HG03135 (cell line): Measurements from ENCODE around the gene FOLR2.

Experiments used
- ATAC-seq: cut with Tn5 transposase; IDR thresholded peaks from one replicate; pipeline ENCODE4 v1.9.1; 2021; ENCODE audit warnings: mild to moderate bottlenecking, moderate library complexity; ENCODE audit not compliant: unreplicated experiment

FOLR2 gene

DNA sequence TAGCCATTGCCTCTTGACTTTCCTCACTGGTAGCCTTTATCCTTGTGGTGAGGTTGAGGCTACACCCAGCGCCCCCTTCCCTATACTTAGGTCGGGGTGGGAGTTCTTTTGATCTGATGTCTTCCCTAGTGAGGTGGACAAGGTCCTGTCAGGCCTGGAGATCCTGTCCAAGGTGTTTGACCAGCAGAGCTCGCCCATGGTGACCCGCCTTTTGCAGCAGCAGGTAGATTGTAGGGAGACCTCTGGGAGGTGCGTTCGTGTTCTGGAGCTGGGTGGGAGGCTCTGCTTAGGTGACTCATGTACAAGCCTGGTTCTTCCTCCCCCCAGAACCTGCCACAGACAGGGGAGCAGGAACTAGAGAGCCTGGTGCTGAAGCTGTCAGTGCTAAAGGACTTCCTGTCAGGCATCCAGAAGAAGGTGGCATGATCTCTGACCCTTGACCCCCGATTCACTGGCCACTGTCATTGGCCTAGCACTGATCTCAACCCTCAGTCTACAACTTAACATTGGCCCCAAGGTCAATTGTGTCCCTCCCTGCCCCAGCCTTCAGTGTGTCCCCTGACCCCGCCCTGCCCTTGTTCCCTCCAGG lies 12.8 kb downstream of the FOLR2 start:
- ATAC-seq: no peak

DNA sequence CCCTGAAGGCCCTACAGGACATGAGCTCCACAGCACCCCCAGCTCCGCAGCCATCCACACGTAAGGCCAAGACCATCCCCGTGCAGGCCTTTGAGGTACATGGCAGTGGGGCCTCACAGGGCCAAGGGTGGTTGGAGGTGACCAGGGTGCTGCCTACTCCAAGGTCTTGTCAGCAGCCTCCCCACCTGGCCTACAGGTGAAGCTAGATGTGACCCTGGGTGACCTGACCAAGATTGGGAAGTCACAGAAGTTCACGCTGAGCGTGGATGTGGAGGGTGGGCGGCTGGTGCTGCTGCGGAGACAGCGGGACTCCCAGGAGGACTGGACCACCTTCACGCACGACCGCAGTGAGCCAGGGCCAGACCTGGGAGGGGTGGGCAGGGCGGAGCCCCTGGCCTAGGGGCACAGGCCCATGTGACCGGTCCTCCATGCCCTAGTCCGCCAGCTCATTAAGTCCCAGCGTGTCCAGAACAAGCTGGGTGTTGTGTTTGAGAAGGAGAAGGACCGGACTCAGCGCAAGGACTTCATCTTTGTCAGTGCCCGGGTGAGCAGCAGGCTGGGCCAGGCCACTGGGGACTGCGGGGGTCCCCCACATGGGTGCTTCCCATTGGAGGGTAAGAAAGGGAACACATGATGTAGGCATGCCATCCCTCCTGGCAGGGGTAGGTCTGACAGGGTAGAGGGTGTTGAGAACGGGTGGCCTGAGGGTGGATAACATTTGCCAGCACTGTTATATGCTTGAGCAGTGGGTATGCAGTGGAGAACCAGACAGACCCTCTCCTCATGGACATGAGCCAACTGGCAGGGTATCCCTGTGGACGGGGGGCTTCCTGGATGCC lies 13.6 kb downstream of the FOLR2 start:
- no peak for ATAC-seq

DNA sequence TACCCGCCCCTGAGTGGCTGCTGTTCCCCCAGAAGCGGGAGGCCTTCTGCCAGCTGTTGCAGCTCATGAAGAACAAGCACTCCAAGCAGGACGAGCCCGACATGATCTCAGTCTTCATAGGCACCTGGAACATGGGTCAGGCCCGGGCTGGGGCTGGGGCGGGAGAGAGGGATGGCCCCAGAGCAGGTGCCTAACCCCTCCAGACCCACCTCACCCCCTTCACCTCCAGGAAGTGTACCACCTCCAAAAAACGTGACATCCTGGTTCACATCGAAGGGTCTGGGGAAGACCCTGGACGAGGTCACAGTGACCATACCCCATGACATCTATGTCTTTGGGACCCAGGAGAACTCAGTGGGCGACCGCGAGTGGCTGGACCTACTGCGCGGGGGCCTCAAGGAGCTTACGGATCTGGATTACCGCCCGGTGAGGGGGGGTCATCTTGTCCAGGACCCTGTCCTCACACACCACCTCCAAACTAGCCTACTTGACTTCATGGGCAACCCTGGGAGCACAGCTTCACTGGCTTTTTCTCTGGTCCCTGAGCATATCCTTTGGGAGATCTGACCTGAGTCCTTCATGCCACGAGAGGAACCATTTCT lies 14.3 kb downstream of the FOLR2 start:
- no peak for ATAC-seq

DNA sequence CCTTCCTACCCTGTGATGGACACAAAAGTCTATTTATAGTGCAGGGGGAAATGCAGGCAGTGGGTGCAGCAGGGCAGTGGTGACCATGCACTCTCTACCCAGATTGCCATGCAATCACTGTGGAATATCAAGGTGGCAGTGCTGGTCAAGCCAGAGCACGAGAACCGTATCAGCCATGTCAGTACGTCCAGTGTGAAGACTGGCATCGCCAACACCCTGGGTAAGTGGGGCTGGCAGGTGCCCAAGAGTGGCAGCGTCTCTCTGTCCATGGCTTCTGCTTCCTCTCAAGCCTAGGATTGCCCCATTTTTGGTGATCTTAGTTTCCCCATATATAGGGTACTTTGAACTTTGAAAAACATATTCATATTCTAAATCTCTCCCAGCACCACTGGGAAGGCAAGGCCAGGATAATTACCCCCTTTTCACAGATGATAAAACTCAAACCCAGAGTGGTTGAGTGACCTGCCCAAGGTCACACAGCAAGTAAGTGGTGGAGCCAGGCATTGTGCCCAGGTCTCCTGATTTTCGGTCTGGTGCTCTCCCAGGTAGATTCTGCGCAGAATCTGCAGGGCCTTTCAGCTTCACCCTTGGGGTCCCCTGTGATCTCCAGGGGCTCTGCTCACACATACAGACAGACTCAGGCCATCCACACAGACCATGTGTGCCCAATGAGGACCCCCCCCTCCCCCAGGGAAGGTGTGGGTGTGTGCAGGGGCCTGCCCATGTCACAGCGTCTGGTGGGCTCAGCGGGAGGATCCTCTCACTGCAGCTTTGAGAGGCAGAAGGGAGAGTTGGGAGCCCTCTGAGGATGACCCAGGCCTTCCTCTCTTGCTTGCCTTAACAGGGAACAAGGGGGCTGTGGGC lies 15.0 kb downstream of the FOLR2 start:
- no peak for ATAC-seq

DNA sequence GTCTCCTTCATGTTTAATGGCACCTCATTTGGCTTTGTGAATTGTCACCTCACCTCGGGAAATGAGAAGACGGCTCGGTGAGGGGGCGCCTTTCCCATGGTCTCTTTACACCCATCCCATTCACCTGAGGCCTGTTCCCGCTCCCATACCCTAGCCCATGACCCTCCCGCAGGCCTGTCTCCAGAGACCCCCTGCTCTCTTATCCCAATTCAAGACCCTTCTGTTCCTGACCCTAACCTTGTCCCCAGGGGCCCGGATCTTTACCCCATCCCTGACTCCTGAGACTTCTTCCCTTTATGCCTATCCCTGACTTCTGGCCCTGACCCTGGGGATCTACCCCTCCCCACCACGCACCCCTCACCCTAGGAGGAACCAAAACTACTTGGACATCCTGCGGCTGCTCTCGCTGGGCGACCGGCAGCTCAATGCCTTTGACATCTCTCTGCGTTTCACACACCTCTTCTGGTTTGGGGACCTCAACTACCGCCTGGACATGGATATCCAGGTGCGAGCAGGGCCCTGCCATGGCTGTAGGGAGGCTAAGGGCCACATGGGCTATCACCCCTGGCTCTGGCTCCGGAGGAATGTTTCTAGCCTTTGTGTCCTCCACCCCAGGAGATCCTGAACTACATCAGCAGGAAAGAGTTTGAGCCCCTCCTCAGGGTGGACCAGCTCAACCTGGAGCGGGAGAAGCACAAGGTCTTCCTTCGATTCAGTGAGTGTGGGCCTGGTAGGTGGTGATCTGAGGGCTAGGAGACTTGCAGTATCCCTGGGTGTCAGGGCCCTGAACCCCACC lies 15.9 kb downstream of the FOLR2 start:
- ATAC-seq: no peak

- ATAC-seq: no peak
Measured at GRCh38 chr11:72233056-72233772, 16.6 kb downstream of the FOLR2 start.

DNA sequence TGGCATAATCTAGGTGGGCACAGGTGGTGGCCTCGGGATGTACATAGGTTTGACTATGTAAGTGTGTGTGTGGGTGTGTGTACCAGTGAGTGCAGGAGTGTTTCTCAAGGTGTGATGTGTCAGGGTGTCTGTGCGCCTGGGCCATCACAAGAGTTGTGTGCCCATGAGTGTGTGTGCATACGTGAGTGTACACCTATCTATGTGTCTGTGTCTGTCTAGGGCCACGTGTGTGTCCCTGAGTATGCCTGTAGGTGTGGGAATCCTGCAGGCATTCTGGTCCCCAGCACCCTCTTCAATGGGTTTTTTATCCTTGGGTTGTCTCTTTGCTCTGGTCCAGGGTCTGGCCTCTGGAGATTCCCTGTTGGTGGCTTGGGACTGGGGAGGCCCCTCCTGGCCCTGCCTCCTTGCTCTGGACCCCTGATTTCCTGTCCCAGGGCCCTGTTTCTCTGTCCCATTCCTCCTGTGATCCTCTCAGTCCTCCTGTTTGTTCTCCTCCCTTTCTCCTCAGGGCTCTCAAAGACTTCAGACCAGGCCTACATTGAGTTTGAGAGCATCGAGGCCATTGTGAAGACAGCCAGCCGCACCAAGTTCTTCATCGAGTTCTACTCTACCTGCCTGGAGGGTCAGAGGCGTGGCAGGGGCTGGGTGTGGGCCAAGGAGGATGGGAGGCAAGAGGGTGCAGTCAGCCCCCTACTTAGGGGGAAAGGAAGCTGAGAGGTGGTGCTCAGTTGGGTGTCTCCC lies 17.3 kb downstream of the FOLR2 start:
- no peak for ATAC-seq

GRCh38 chr11:72234514-72234830 lies 17.9 kb downstream of the FOLR2 start:
- ATAC-seq: no peak

GRCh38 chr11:72234920-72235319 lies 18.3 kb downstream of the FOLR2 start:
- ATAC-seq: no peak

GRCh38 chr11:72235351-72236057 lies 18.9 kb downstream of the FOLR2 start:
- ATAC-seq: no peak

GRCh38 chr11:72236083-72236697 lies 19.6 kb downstream of the FOLR2 start:
- no peak for ATAC-seq

GRCh38 chr11:72236774-72237111 lies 20.1 kb downstream of the FOLR2 start:
- ATAC-seq: no peak

DNA sequence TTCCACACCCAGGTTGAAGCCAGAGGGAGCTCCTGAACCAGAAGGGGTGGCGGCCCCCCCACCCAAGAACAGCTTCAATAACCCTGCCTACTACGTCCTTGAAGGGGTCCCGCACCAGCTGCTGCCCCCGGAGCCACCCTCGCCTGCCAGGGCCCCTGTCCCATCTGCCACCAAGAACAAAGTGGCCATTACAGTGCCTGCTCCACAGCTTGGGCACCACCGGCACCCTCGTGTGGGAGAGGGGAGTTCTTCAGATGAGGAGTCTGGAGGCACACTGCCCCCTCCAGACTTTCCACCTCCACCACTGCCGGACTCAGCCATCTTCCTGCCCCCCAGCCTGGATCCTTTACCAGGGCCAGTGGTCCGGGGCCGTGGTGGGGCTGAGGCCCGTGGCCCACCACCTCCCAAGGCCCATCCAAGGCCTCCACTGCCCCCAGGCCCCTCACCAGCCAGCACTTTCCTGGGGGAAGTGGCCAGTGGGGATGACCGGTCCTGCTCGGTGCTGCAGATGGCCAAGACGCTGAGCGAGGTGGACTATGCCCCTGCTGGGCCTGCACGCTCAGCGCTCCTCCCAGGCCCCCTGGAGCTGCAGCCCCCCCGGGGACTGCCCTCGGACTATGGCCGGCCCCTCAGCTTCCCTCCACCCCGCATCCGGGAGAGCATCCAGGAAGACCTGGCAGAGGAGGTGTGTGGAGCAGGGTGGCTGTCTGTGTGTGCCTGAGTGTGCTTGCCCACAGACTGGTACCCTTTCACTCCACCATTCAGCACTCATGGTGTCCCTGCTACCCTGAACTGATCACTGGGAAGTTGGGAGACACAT lies 20.7 kb downstream of the FOLR2 start:
- ATAC-seq: no peak

GRCh38 chr11:72238040-72238450 lies 21.5 kb downstream of the FOLR2 start:
- ATAC-seq: no peak

- no peak for ATAC-seq
Measured at GRCh38 chr11:72238492-72239312, 22.1 kb downstream of the FOLR2 start.

DNA sequence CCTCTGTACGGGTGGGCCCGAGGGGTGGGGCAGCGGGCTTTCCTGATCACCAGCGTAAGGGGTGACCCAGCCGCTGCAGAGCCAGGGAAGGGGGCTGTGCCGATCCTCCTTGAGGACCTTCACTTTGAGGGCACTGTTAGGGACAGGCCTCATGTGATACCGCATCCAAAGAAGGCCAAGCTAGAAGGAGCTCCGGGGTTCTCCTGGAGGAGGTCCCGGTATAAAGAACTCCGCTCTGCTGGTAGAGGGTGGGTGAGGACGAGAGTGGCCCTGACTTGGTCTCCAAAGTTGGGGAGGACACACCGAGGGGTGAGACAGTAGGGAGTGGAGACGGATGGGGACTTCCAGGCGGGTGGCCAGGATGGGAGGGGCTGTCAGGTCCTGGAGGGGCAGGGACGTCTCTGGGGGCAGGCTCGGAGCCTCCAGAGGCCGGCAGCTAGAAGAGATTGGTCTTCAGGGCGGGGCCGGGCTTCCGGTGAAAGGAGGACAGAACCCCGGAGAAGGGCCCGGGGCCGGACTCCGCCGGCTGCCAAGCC lies 22.8 kb downstream of the FOLR2 start:
- no peak for ATAC-seq
